Epithelial cell of umbilical artery (primary cell): ENCODE measurements around the gene RBM26. TPM values are rescaled to one million over a fixed set of nuclear protein-coding genes. Genes with fewer than 3 reads are reported as not detected.

Experiments used
- total RNA-seq: library from RNA; depleted of rRNA; stranded (reverse); fragments of >200 nt; gene quantifications from 2 replicates; pipeline ENCODE4 v1.2.3, GENCODE V29; 2014

RBM26 gene, protein sequence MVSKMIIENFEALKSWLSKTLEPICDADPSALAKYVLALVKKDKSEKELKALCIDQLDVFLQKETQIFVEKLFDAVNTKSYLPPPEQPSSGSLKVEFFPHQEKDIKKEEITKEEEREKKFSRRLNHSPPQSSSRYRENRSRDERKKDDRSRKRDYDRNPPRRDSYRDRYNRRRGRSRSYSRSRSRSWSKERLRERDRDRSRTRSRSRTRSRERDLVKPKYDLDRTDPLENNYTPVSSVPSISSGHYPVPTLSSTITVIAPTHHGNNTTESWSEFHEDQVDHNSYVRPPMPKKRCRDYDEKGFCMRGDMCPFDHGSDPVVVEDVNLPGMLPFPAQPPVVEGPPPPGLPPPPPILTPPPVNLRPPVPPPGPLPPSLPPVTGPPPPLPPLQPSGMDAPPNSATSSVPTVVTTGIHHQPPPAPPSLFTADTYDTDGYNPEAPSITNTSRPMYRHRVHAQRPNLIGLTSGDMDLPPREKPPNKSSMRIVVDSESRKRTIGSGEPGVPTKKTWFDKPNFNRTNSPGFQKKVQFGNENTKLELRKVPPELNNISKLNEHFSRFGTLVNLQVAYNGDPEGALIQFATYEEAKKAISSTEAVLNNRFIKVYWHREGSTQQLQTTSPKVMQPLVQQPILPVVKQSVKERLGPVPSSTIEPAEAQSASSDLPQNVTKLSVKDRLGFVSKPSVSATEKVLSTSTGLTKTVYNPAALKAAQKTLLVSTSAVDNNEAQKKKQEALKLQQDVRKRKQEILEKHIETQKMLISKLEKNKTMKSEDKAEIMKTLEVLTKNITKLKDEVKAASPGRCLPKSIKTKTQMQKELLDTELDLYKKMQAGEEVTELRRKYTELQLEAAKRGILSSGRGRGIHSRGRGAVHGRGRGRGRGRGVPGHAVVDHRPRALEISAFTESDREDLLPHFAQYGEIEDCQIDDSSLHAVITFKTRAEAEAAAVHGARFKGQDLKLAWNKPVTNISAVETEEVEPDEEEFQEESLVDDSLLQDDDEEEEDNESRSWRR
- total RNA-seq: 15.9 and 26.7 TPM in 2 replicates

DNA sequence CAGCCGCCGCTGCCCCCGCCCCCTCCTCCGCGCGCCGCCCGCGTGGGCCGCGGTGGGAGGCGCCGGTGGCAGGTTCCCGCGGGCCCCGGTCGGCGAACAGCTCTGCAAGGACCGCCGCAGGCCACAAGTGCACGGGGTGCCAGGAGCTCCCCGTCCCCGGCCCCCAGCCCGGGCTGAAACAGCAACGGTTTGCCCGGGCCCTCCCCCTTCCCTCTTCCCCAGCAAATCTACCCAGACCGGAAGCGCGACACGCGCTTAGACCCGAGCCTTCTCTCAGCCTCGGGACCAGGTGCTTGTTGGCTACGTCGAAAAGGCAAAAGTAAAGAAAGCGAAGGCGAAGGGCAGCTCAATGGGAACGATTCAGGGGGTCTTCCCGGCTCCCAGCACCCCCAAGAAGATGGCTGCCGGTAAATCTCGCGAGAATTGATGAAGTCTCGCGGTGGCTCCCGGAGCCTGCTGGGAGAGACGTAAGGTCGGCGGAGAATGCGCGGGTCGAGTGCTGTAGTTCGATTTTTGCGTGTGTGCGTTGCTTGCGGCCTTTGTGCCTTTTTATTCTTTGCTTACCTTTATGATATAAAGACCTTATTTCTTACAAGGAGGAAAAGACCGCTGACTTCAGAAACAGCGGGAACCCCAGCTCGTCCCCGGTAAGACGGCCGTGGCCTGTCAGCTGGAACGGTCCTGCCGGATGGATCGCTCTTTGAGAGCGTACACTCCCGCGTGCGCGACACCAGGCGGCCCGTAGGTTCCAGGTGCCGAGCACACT is at the start of gene RBM26:
TSS of gene RBM26 (minus strand) at position 425 of the 766 bp plus-strand sequence. CDS start 481 bp downstream, outside the sequence.

Other genes with a start within 250 kb of the RBM26 start
- 14.3 and 17.5 TPM in 2 replicates for gene NDFIP2, start 74.9 kb upstream of the RBM26 start, total RNA-seq